CD4-positive, alpha-beta T cell treated with Interleukin-6 at 100 ng/mL for 8 hours (primary cell): ENCODE results near the gene MPDU1.
"Not testable (repeated sequence)": the region's sequence is repeated elsewhere in the genome, so short reads cannot be mapped to it uniquely, and the experiment has no call there.

Experiments
- DNase-seq: peaks from one replicate; pipeline ENCODE4 v3.0.0-alpha.2; 2020; ENCODE audit warnings: mixed read lengths, low spot score

MPDU1 gene

GRCh38 chr17:7614425-7615264 lies 31.0 kb downstream of the MPDU1 start, which contains the start of gene FXR2:
TSS of gene FXR2 (minus strand) at chr17:7614897. CDS start at chr17:7614532, 365 bp downstream.
- DNase-seq: peak; percentile 100

GRCh38 chr17:7615265-7615747 lies 31.7 kb downstream of the MPDU1 start:
- DNase-seq: no peak

- DNase-seq: no peak
Observed at GRCh38 chr17:7618608-7619007, 35.0 kb downstream of the MPDU1 start.

- DNase-seq: no peak
Observed at GRCh38 chr17:7620835-7621234, 37.2 kb downstream of the MPDU1 start.

- DNase-seq: no peak
Observed at GRCh38 chr17:7623661-7624060, 40.0 kb downstream of the MPDU1 start.

- not testable (repeated sequence) for DNase-seq
Observed at GRCh38 chr17:7625749-7626148, 42.1 kb downstream of the MPDU1 start.

- no peak for DNase-seq
Observed at GRCh38 chr17:7626307-7626706, 42.7 kb downstream of the MPDU1 start.

GRCh38 chr17:7626956-7627249 lies 43.3 kb downstream of the MPDU1 start:
- DNase-seq: no peak

GRCh38 chr17:7627250-7628121 lies 43.8 kb downstream of the MPDU1 start, which contains the start of gene SAT2:
TSS of gene SAT2 (minus strand) at chr17:7627821. CDS start at chr17:7627635, 186 bp downstream.
- DNase-seq: peak; percentile 90

- DNase-seq: no peak
Observed at GRCh38 chr17:7629939-7630571, 46.4 kb downstream of the MPDU1 start, which contains the start of gene SHBG. TSS of gene SHBG (plus strand) at chr17:7630135. CDS start at chr17:7630173, 38 bp downstream.

GRCh38 chr17:7631398-7632380 lies 48.0 kb downstream of the MPDU1 start:
- no peak for DNase-seq

- peak; percentile 28 for DNase-seq
Observed at GRCh38 chr17:7632492-7632894, 48.8 kb downstream of the MPDU1 start.

- no peak for DNase-seq
Observed at GRCh38 chr17:7633093-7633492, 49.4 kb downstream of the MPDU1 start.

GRCh38 chr17:7634384-7634783 lies 50.7 kb downstream of the MPDU1 start:
- DNase-seq: no peak

- DNase-seq: no peak
Observed at GRCh38 chr17:7636163-7636562, 52.5 kb downstream of the MPDU1 start.
